Measurements from ENCODE around the gene AFTPH. TPM values are rescaled to one million over a fixed set of nuclear protein-coding genes. Genes with fewer than 3 reads are reported as not detected.

AFTPH gene
- total RNA-seq, 1 donor from 2014 or later: 28.9 TPM

GRCh38 chr2:64626963-64627760 lies 103.0 kb downstream of the AFTPH start:
- peaks cover 3% of the 10 kb centered on the region for H3K27me3 Mint-ChIP-seq
- TF ChIP-seq, protein P1, sequence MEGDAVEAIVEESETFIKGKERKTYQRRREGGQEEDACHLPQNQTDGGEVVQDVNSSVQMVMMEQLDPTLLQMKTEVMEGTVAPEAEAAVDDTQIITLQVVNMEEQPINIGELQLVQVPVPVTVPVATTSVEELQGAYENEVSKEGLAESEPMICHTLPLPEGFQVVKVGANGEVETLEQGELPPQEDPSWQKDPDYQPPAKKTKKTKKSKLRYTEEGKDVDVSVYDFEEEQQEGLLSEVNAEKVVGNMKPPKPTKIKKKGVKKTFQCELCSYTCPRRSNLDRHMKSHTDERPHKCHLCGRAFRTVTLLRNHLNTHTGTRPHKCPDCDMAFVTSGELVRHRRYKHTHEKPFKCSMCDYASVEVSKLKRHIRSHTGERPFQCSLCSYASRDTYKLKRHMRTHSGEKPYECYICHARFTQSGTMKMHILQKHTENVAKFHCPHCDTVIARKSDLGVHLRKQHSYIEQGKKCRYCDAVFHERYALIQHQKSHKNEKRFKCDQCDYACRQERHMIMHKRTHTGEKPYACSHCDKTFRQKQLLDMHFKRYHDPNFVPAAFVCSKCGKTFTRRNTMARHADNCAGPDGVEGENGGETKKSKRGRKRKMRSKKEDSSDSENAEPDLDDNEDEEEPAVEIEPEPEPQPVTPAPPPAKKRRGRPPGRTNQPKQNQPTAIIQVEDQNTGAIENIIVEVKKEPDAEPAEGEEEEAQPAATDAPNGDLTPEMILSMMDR (IDR thresholded peaks at IDR 0.05; ENCODE audit: unreplicated experiment): no peak
- H3K27ac Mint-ChIP-seq: no peak overlapping the region
- H3K9me3 Mint-ChIP-seq (ENCODE audit: low read depth): no peaks in the 10 kb centered on the region
- H3K36me3 Mint-ChIP-seq (ENCODE audit: insufficient read depth): no peaks in the 10 kb centered on the region
- no peak overlapping the region for H3K4me3 Mint-ChIP-seq (ENCODE audit: low read depth)
- peaks cover 2% of the 10 kb centered on the region for H3K4me1 Mint-ChIP-seq (ENCODE audit: low read depth)
- DNase-seq (ENCODE audit: low spot score, unreplicated experiment): no peak

- Mint-ChIP-seq H3K27me3 (peaks cover under 1% of the 10 kb centered on the region), H3K9me3 (ENCODE audit: low read depth) (no peaks in the 10 kb centered on the region), H3K4me1 (ENCODE audit: low read depth) (peaks cover 2% of the 10 kb centered on the region), H3K4me3 (ENCODE audit: low read depth) (no peak overlapping the region), H3K27ac (no peak overlapping the region), H3K36me3 (ENCODE audit: insufficient read depth) (peaks cover 1% of the 10 kb centered on the region)
- no peak for DNase-seq (ENCODE audit: low spot score, unreplicated experiment)
- TF ChIP-seq, protein P1 (IDR thresholded peaks at IDR 0.05; ENCODE audit: unreplicated experiment): no peak
These were observed 104.0 kb downstream of the AFTPH start for GRCh38 chr2:64627860-64628841.

GRCh38 chr2:64629329-64629781 lies 105.2 kb downstream of the AFTPH start:
- H3K36me3 Mint-ChIP-seq (ENCODE audit: insufficient read depth): peaks cover 4% of the 10 kb centered on the region
- DNase-seq (ENCODE audit: low spot score, unreplicated experiment): no peak
- H3K4me1 Mint-ChIP-seq (ENCODE audit: low read depth): peaks cover 2% of the 10 kb centered on the region
- TF ChIP-seq, protein P1 (IDR thresholded peaks at IDR 0.05; ENCODE audit: unreplicated experiment): no peak
- no peak overlapping the region for H3K4me3 Mint-ChIP-seq (ENCODE audit: low read depth)
- H3K27ac Mint-ChIP-seq: no peak overlapping the region
- H3K9me3 Mint-ChIP-seq (ENCODE audit: low read depth): no peaks in the 10 kb centered on the region
- no peaks in the 10 kb centered on the region for H3K27me3 Mint-ChIP-seq

DNA sequence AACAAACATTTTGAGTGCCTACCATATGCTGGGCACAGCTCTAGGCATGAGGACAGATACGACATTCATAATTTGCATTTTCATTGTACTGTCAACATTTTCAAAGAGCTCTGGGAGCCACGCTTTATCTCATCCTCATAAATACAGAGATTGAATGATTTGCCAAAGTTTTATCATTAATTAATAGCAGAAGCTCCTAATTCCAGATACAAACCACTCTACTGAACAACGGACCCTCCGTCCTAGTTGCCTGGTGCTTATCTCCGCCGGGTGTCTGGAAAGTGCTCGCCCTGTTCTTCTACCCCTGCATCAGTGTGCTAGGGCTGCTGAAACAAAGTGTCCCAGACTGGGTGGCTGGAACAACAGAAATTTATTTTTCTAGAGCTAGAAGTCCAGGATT lies 105.7 kb downstream of the AFTPH start:
- peaks cover 2% of the 10 kb centered on the region for H3K4me1 Mint-ChIP-seq (ENCODE audit: low read depth)
- no peaks in the 10 kb centered on the region for H3K9me3 Mint-ChIP-seq (ENCODE audit: low read depth)
- DNase-seq (ENCODE audit: low spot score, unreplicated experiment): no peak
- no peak overlapping the region for H3K27ac Mint-ChIP-seq
- peaks cover 4% of the 10 kb centered on the region for H3K36me3 Mint-ChIP-seq (ENCODE audit: insufficient read depth)
- H3K27me3 Mint-ChIP-seq: no peaks in the 10 kb centered on the region
- no peak overlapping the region for H3K4me3 Mint-ChIP-seq (ENCODE audit: low read depth)
- TF ChIP-seq, protein P1 (IDR thresholded peaks at IDR 0.05; ENCODE audit: unreplicated experiment): no peak

GRCh38 chr2:64630752-64631151 lies 106.6 kb downstream of the AFTPH start:
- no peak overlapping the region for H3K4me3 Mint-ChIP-seq (ENCODE audit: low read depth)

More at GRCh38 chr2:64630752-64631151, 106.6 kb downstream of the AFTPH start:
- Mint-ChIP-seq H3K4me1 (ENCODE audit: low read depth) (peaks cover 2% of the 10 kb centered on the region), H3K27me3 (no peaks in the 10 kb centered on the region), H3K36me3 (ENCODE audit: insufficient read depth) (peaks cover 7% of the 10 kb centered on the region), H3K27ac (no peak overlapping the region), H3K9me3 (ENCODE audit: low read depth) (no peaks in the 10 kb centered on the region)
- TF ChIP-seq, protein P1 (IDR thresholded peaks at IDR 0.05; ENCODE audit: unreplicated experiment): no peak
- DNase-seq (ENCODE audit: low spot score, unreplicated experiment): no peak

Measured in progenitor cell of endocrine pancreas (in vitro differentiated cells).